ENCODE results near the gene A4GALT.

A4GALT gene

DNA sequence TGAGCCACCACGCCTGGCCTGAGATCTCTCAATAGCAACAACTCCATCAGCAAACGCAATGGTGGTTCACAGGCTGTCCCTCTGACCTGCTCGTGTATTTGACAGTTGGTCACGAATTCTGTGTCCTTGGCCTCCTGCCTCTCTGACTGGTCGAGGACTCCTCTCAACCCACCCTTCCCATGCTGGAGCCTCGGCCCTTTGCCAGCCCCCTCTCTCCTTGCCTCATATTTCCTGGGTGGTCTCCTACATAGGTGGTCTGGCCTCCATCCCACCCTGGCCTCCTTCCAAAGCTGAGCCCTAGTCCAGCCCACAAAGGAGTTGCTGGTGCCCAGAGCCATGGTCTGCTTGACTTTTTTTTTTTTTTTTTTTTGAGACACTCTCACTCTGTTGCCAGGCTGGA is 11.4 kb upstream of the A4GALT start:
- DNase-seq (ENCODE audit: insufficient read length, low spot score) (no peak), FAIRE-seq (no peak)
- TF ChIP-seq, protein P1, sequence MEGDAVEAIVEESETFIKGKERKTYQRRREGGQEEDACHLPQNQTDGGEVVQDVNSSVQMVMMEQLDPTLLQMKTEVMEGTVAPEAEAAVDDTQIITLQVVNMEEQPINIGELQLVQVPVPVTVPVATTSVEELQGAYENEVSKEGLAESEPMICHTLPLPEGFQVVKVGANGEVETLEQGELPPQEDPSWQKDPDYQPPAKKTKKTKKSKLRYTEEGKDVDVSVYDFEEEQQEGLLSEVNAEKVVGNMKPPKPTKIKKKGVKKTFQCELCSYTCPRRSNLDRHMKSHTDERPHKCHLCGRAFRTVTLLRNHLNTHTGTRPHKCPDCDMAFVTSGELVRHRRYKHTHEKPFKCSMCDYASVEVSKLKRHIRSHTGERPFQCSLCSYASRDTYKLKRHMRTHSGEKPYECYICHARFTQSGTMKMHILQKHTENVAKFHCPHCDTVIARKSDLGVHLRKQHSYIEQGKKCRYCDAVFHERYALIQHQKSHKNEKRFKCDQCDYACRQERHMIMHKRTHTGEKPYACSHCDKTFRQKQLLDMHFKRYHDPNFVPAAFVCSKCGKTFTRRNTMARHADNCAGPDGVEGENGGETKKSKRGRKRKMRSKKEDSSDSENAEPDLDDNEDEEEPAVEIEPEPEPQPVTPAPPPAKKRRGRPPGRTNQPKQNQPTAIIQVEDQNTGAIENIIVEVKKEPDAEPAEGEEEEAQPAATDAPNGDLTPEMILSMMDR (IDR thresholded peaks at IDR 0.05; ENCODE audit: insufficient read depth, missing control alignments), result no peak

DNA sequence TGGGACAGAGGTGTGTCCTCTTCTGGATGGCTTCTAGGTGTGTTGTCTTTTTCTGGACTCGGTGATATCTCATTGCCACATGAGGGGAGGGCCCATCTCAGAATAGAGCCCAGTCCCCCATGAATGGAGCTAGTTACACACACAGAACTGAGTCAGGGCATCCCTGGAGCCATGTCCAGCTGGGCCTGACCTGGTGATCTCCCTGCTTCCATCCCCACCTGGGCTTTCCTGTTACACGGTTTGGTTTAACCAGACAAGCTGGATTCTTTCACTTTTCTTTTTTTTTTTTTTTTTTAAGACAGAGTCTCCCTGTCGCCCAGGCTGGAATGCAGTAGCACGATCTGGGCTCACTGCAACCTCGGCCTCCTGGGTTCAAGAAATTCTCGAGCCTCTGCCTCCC is 6.1 kb upstream of the A4GALT start:
- DNase-seq (ENCODE audit: insufficient read length, low spot score) (no peak), FAIRE-seq (no peak)
- TF ChIP-seq, protein P1 (IDR thresholded peaks at IDR 0.05; ENCODE audit: insufficient read depth, missing control alignments), result no peak

DNA sequence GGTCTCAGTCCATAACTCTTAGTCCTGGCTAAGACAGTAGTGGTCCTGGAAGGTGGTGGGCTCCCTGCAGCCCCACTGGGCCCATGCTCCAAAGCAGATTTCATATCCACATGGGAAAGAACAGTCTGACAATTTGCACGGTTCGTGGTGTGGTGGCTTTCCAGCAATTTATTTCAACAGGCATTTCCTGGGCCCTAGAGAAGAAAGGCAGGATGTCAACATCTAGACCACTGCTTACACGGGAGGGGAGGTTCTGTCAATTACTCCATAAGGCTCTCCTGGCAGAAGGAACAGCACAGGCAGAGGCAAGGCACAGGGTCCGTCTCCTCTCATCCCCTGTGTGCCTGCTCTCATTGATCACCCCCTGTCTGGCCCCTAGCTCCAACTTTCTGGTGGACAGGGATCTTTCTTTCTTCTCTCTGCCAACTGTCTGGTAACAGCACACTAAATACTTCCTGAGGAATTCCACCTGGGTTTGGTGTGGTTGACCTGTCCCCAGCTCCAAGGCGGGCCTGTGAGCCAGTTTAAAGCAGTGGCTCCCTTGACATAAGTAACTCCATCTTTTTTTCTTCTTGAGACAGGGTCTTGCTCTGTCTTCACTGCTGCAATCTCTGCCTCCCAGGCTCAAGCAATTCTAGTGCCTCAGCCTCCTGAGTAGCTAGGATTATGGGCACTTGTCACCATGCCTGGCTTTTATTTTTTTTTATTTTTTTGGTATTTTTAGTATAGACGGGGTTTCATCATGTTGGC is 5.1 kb upstream of the A4GALT start:
- FAIRE-seq (no peak), DNase-seq (ENCODE audit: insufficient read length, low spot score) (no peak)
- TF ChIP-seq, protein P1 (IDR thresholded peaks at IDR 0.05; ENCODE audit: insufficient read depth, missing control alignments), result no peak

DNA sequence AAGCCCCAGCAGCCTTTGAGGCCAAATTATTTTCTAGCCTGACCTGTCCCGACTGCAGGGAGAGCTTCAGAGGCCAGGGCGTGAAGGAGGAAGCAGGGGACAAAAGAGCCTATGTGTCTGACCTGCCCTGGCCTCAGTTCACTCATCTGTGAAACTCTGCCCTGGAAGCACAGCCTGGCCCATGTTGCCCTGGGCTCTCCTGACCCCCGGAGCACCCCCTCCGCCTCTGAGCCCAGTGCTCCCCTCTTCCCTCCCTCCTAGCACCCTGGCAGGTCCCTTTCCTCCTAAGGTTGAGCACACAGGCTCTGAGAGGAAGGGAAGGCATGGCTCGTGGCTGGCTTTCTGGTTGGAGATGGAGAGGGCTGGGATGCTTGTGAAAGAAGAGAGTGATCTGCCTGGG is 3.4 kb upstream of the A4GALT start:
- no peak for DNase-seq (ENCODE audit: insufficient read length, low spot score)
- TF ChIP-seq, protein P1 (IDR thresholded peaks at IDR 0.05; ENCODE audit: insufficient read depth, missing control alignments), result no peak
- no peak for FAIRE-seq

DNA sequence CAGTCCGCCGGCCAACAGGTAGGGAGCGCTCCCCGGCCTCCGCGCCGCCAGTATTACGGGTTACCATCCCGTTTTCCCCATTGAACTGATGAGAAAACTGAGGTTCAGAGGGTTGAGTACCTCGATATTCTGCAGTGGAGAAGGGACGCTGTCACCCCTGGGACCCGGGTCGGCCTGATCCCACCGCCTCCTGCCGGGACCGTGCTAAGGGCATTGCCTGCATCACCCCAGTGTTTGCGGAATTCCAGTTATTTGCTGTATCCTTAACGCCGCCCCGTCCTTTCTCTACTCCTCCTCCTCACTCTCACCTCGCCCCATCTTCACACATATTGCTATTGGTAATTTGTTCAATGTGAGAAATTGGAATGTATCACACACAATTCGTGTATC is 370 bp upstream of the A4GALT start:
- TF ChIP-seq, protein P1 (IDR thresholded peaks at IDR 0.05; ENCODE audit: insufficient read depth, missing control alignments), result no peak
- DNase-seq (ENCODE audit: insufficient read length, low spot score) (no peak), FAIRE-seq (no peak)

DNA sequence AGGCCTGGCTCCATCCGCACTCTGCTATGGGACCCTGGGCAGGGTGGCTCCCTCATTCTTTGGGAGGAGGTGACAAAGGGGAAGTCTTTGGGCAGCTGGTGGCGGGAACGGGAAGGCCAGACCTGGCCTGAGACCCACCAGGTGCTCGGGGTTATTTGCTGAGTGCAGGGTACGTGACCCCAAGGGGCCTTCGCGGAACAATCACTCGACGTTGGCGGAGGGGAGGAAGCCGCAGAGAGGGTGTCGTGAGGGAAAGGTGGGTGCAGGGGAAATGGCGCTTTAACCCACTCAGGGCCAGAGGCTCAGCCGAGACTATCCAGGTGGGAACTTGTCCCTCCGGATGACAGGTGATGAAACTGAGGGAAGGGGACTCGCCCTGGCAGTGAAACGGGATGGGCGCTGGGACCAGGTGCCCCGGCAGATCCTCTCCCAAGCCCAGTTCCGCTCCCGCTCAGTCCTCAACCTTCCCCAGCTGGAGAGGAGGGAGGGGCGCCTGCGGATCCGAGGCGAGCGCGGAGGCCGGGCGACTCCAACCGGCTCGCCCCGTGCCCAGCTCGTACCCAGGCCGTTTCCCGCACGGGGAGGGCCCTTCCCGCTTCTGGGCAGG is 911 bp downstream of the A4GALT start:
- FAIRE-seq (no peak), DNase-seq (ENCODE audit: insufficient read length, low spot score) (no peak)
- TF ChIP-seq, protein P1 (IDR thresholded peaks at IDR 0.05; ENCODE audit: insufficient read depth, missing control alignments), result no peak

DNA sequence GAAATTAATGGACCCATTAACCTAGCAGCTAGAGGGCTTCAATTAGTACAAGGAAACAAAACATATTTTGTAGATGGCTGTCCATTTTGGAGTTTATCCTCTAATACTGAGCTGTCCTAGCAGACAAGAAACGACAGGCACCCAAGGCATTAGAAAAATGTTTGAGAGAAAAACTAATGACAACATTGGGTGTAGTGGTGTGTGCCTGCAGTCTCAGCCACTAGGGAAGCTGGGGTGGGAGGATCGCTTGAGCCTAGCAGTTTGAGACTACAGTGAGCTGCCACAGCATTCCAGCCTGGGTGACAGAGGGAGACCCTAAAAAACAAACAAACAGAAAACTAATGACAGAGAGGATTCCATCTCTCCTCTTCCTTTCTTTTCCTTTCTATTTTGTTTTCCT is 1.5 kb downstream of the A4GALT start:
- TF ChIP-seq, protein P1 (IDR thresholded peaks at IDR 0.05; ENCODE audit: insufficient read depth, missing control alignments), result no peak
- FAIRE-seq, result no peak
- DNase-seq (ENCODE audit: insufficient read length, low spot score), result no peak
